CD4-positive, alpha-beta memory T cell (primary cell): Measurements from ENCODE around the gene CREBZF. TPM values are rescaled to one million over a fixed set of nuclear protein-coding genes. Genes with fewer than 3 reads are reported as not detected.

Source experiments
- CTCF ChIA-PET: fragments of 350-600 bp; sonication (Branson Sonifier 250); formaldehyde crosslinking; loops from one replicate; lab custom pipeline; 2021; ENCODE audit warnings: inconsistent platforms; ENCODE audit not compliant: partially characterized antibody; lab: Charles Lee
- POLR2A ChIA-PET: fragments of 350-600 bp; sonication (Branson Sonifier 250); formaldehyde crosslinking; loops from one replicate; lab custom pipeline; 2021; ENCODE audit not compliant: partially characterized antibody; lab: Charles Lee
- DNase-seq, 5 donors: peaks; one replicate each; pipeline versions ENCODE4 v3.0.0 to v3.0.0-alpha.2; 2020 to 2022; ENCODE audit warnings: mixed read lengths in 1 of 5
- H3K27ac ChIP-seq: one replicate; pipeline ENCODE4 v1.7.0; 2013; ENCODE audit warnings: low read depth, low read length
- H3K27me3 ChIP-seq: 2 replicates; pipeline ENCODE4 v1.7.0; 2013; ENCODE audit warnings: mild to moderate bottlenecking, low read length, moderate library complexity; ENCODE audit not compliant: insufficient read depth
- H3K36me3 ChIP-seq: 2 replicates; pipeline ENCODE4 v1.7.0; 2013; ENCODE audit warnings: mild to moderate bottlenecking, low read length, moderate library complexity; ENCODE audit not compliant: insufficient read depth
- H3K4me1 ChIP-seq: 2 replicates; pipeline ENCODE4 v1.7.0; 2013; ENCODE audit warnings: mild to moderate bottlenecking, low read length, moderate library complexity; ENCODE audit not compliant: insufficient read depth
- H3K4me3 ChIP-seq, 2 donors: one replicate each; pipeline ENCODE4 v1.7.0; 2013; ENCODE audit warnings: low read length in 2 of 2, mild to moderate bottlenecking in 1 of 2
- H3K9me3 ChIP-seq, 2 donors: one replicate each; pipeline ENCODE4 v1.7.0; 2013; ENCODE audit warnings: low read length in 2 of 2, control low read depth in 1 of 2; ENCODE audit not compliant: control insufficient read depth in 1 of 2
- H3K27ac Mint-ChIP-seq, 7 donors: one replicate each; pipeline ENCODE4 v1.8.0; 2020 to 2021; ENCODE audit warnings: mixed read lengths in 7 of 7, mild to moderate bottlenecking in 6 of 7, inconsistent platforms in 3 of 7, moderate library complexity in 3 of 7
- H3K27me3 Mint-ChIP-seq, 2 donors: one replicate each; pipeline ENCODE4 v1.8.0; 2020 to 2021; ENCODE audit warnings: mixed read lengths in 2 of 2
- H3K36me3 Mint-ChIP-seq, 2 donors: one replicate each; pipeline ENCODE4 v1.8.0; 2020 to 2021; ENCODE audit warnings: mixed read lengths in 2 of 2, inconsistent platforms in 1 of 2, mild to moderate bottlenecking in 1 of 2
- H3K4me1 Mint-ChIP-seq, 4 donors: one replicate each; pipeline ENCODE4 v1.8.0; 2020 to 2021; ENCODE audit warnings: mixed read lengths in 4 of 4, mild to moderate bottlenecking in 1 of 4
- H3K4me3 Mint-ChIP-seq, 8 donors: one replicate each; pipeline ENCODE4 v1.8.0; 2020 to 2021; ENCODE audit warnings: mixed read lengths in 8 of 8, mild to moderate bottlenecking in 7 of 8, moderate library complexity in 6 of 8, inconsistent platforms in 3 of 8
- H3K9me3 Mint-ChIP-seq, 8 donors: one replicate each; pipeline ENCODE4 v1.8.0; 2020 to 2021; ENCODE audit warnings: mixed read lengths in 8 of 8, mild to moderate bottlenecking in 5 of 8, inconsistent platforms in 3 of 8, moderate library complexity in 1 of 8
- intact Hi-C: fragments of 100-400 bp; cut with micrococcal nuclease; formaldehyde crosslinking; loops from one replicate; pipeline ENCODE4 v1.15.1; 2023
- polyA plus RNA-seq, 2 donors: library from polyadenylated mRNA; unstranded; fragments of 300-500 nt; fragmentation: Illumina TruSeq; gene quantifications; one replicate each; pipeline ENCODE4 v1.2.3, GENCODE V29; 2021
- total RNA-seq, 2 experiments: library from RNA; stranded (reverse); gene quantifications; one replicate each; pipeline ENCODE4 v1.2.3, GENCODE V29; 2021

CREBZF gene
- total and polyA plus RNA-seq, 4 experiments from 2014 or later, result 7.6 to 105 (median 58.4) TPM

- POLR2A ChIA-PET, result interaction anchor here (1.8 to 1.9 kb wide), 2 partner anchors 21 to 53 kb away, joined by 4 to 10 read pairs; partner anchors contain the start of gene CREBZF
- no peak overlapping the region for H3K27ac ChIP-seq
These were observed 20.3 kb upstream of the CREBZF start for GRCh38 chr11:85685125-85685819.

GRCh38 chr11:85682330-85683305 is 17.7 kb upstream of the CREBZF start:
- intact Hi-C loops, result loop anchor here (2.0 kb wide), 1 partner anchor 18 kb away; the partner anchor contains the start of gene CREBZF
- Histone ChIP-seq H3K27ac (peak overlapping the region; percentile 49), H3K27me3 (no peaks in the 10 kb centered on the region), H3K36me3 (no peaks in the 10 kb centered on the region), H3K4me3 (peak overlapping the region; percentile 55 to 60), H3K4me1 (peaks cover 12% of the 10 kb centered on the region), H3K9me3 (no peaks in the 10 kb centered on the region)
- Mint-ChIP-seq H3K36me3 (peaks cover 0 to 4% of the 10 kb centered on the region in 2 donors), H3K27ac (peak overlapping the region in 6 of 7 donors; percentile 74 to 87 (median 82)), H3K4me1 (peaks cover 7 to 25% (median 16%) of the 10 kb centered on the region in 4 donors), H3K9me3 (no peaks in the 10 kb centered on the region), H3K27me3 (peaks cover 8 to 9% of the 10 kb centered on the region in 2 donors), H3K4me3 (peak overlapping the region; percentile 75 to 93 (median 85))
- peak; percentile 32 to 55 (median 40) for DNase-seq
- POLR2A ChIA-PET, result interaction anchor here (0.5 to 4.7 kb wide), 2 partner anchors 18 to 25 kb away, joined by 3 to 26 read pairs; partner anchors contain the start of gene CREBZF
- CTCF ChIA-PET, result interaction anchor here (1.8 kb wide), 1 partner anchor 15 kb away, joined by 5 read pairs; no protein-coding TSS in a partner anchor

More at GRCh38 chr11:85685125-85685819, 20.3 kb upstream of the CREBZF start:
- Histone ChIP-seq H3K36me3 (no peaks in the 10 kb centered on the region), H3K27me3 (no peaks in the 10 kb centered on the region), H3K9me3 (no peaks in the 10 kb centered on the region), H3K4me1 (peaks cover 12% of the 10 kb centered on the region), H3K4me3 (no peak overlapping the region)
- intact Hi-C loops, result no loop called here
- Mint-ChIP-seq H3K9me3 (no peaks in the 10 kb centered on the region), H3K4me1 (peaks cover 7 to 25% (median 16%) of the 10 kb centered on the region in 4 donors), H3K27ac (peak overlapping the region in 2 of 7 donors; percentile 0 to 50), H3K27me3 (peaks cover 9 to 10% of the 10 kb centered on the region in 2 donors), H3K4me3 (peak overlapping the region in 1 of 8 donors; percentile 20), H3K36me3 (peaks cover 0 to 4% of the 10 kb centered on the region in 2 donors)
- CTCF ChIA-PET, result interaction anchor here (1.3 to 1.9 kb wide), 2 partner anchors 10 to 20 kb away, joined by 4 to 5 read pairs; partner anchors contain the start of gene CREBZF
- no peak for DNase-seq

GRCh38 chr11:85680897-85681296 is 16.0 kb upstream of the CREBZF start:
- Mint-ChIP-seq H3K9me3 (no peaks in the 10 kb centered on the region), H3K4me1 (peaks cover 7 to 25% (median 16%) of the 10 kb centered on the region in 4 donors), H3K36me3 (peaks cover 0 to 3% of the 10 kb centered on the region in 2 donors), H3K27ac (no peak overlapping the region), H3K27me3 (peaks cover 8 to 9% of the 10 kb centered on the region in 2 donors), H3K4me3 (peak overlapping the region in 1 of 8 donors; percentile 15)
- H3K27ac ChIP-seq, result no peak overlapping the region
- ChIA-PET CTCF (interaction anchor here (1.1 to 1.8 kb wide), 3 partner anchors 10 to 18 kb away, joined by 3 to 5 read pairs (median 4); no protein-coding TSS in a partner anchor), POLR2A (interaction anchor here (1.1 to 4.7 kb wide), 3 partner anchors 17 to 144 kb away, joined by 3 to 26 read pairs (median 5); partner anchors contain the start of gene CREBZF)
- H3K4me3 ChIP-seq, result no peak overlapping the region
- H3K36me3 ChIP-seq, result no peaks in the 10 kb centered on the region
- H3K9me3 ChIP-seq, result no peaks in the 10 kb centered on the region
- peak in 2 of 5 donors; percentile 2 to 15 for DNase-seq
- no peaks in the 10 kb centered on the region for H3K27me3 ChIP-seq
- H3K4me1 ChIP-seq, result peaks cover 12% of the 10 kb centered on the region
- intact Hi-C loops, result no loop called here

- H3K27me3 Mint-ChIP-seq, result peaks cover 8 to 9% of the 10 kb centered on the region in 2 donors
- H3K27ac Mint-ChIP-seq, result no peak overlapping the region
- Histone ChIP-seq H3K9me3 (no peaks in the 10 kb centered on the region), H3K4me3 (no peak overlapping the region), H3K36me3 (no peaks in the 10 kb centered on the region), H3K27me3 (no peaks in the 10 kb centered on the region), H3K4me1 (peaks cover 12% of the 10 kb centered on the region), H3K27ac (no peak overlapping the region)
- POLR2A ChIA-PET, result interaction anchor here (4.7 kb wide), 1 partner anchor 15 kb away, joined by 26 read pairs; the partner anchor contains the start of gene CREBZF
- no peaks in the 10 kb centered on the region for H3K36me3 Mint-ChIP-seq
- CTCF ChIA-PET, result interaction anchor here (0.5 kb wide), 1 partner anchor 146 kb away, joined by 3 read pairs; no protein-coding TSS in a partner anchor
- peaks cover 7 to 25% (median 16%) of the 10 kb centered on the region in 4 donors for H3K4me1 Mint-ChIP-seq
- H3K4me3 Mint-ChIP-seq, result no peak overlapping the region
- intact Hi-C loops, result no loop called here
- no peaks in the 10 kb centered on the region for H3K9me3 Mint-ChIP-seq
- no peak for DNase-seq
These were observed 14.6 kb upstream of the CREBZF start for GRCh38 chr11:85679576-85679975.

- no peak overlapping the region for H3K4me3 ChIP-seq
- H3K9me3 Mint-ChIP-seq, result no peaks in the 10 kb centered on the region
- no peak overlapping the region for H3K27ac ChIP-seq
- no peak for DNase-seq
- H3K9me3 ChIP-seq, result no peaks in the 10 kb centered on the region
- peaks cover 0 to 3% of the 10 kb centered on the region in 2 donors for H3K27me3 Mint-ChIP-seq
- intact Hi-C loops, result no loop called here
- no peak overlapping the region for H3K27ac Mint-ChIP-seq
- no peaks in the 10 kb centered on the region for H3K36me3 Mint-ChIP-seq
- H3K4me1 Mint-ChIP-seq, result no peaks in the 10 kb centered on the region
- ChIA-PET POLR2A (no interaction called here), CTCF (no interaction called here)
- H3K4me1 ChIP-seq, result no peaks in the 10 kb centered on the region
- H3K27me3 ChIP-seq, result no peaks in the 10 kb centered on the region
- H3K4me3 Mint-ChIP-seq, result no peak overlapping the region
- no peaks in the 10 kb centered on the region for H3K36me3 ChIP-seq
These were observed 8.5 kb upstream of the CREBZF start for GRCh38 chr11:85673393-85673792.

- Histone ChIP-seq H3K27me3 (no peaks in the 10 kb centered on the region), H3K4me3 (no peak overlapping the region), H3K4me1 (no peaks in the 10 kb centered on the region), H3K36me3 (no peaks in the 10 kb centered on the region), H3K9me3 (no peaks in the 10 kb centered on the region), H3K27ac (no peak overlapping the region)
- Mint-ChIP-seq H3K9me3 (no peaks in the 10 kb centered on the region), H3K36me3 (no peaks in the 10 kb centered on the region), H3K27ac (no peak overlapping the region), H3K4me3 (no peak overlapping the region), H3K4me1 (no peaks in the 10 kb centered on the region), H3K27me3 (peaks cover 0 to 3% of the 10 kb centered on the region in 2 donors)
- ChIA-PET CTCF (no interaction called here), POLR2A (no interaction called here)
- DNase-seq, result no peak
- intact Hi-C loops, result no loop called here
These were observed 7.4 kb upstream of the CREBZF start for GRCh38 chr11:85672105-85672902.
